Endothelial cell (in vitro differentiated cells): ENCODE measurements around the gene CST1. TPM values are rescaled to one million over a fixed set of nuclear protein-coding genes. Genes with fewer than 3 reads are reported as not detected.
"Not testable (repeated sequence)": the region's sequence is repeated elsewhere in the genome, so short reads cannot be mapped to it uniquely, and the experiment has no call there.

Experiments
- DNase-seq: peaks from one replicate; pipeline ENCODE4 v3.0.0; 2021; ENCODE audit warnings: low spot score
- H3K27ac Mint-ChIP-seq: one replicate; pipeline ENCODE4 v1.8.0; 2021; ENCODE audit warnings: mixed read lengths, inconsistent platforms; ENCODE audit not compliant: unreplicated experiment
- H3K27me3 Mint-ChIP-seq: one replicate; pipeline ENCODE4 v1.8.0; 2021; ENCODE audit warnings: mild to moderate bottlenecking, moderate library complexity, mixed read lengths, inconsistent platforms; ENCODE audit not compliant: unreplicated experiment
- H3K36me3 Mint-ChIP-seq: one replicate; pipeline ENCODE4 v1.8.0; 2021; ENCODE audit warnings: mild to moderate bottlenecking, low read depth, mixed read lengths, inconsistent platforms; ENCODE audit not compliant: unreplicated experiment
- H3K4me1 Mint-ChIP-seq: one replicate; pipeline ENCODE4 v1.8.0; 2021; ENCODE audit warnings: mild to moderate bottlenecking, mixed read lengths, inconsistent platforms; ENCODE audit not compliant: unreplicated experiment
- H3K4me3 Mint-ChIP-seq: one replicate; pipeline ENCODE4 v1.8.0; 2021; ENCODE audit warnings: mild to moderate bottlenecking, mixed read lengths, inconsistent platforms; ENCODE audit not compliant: unreplicated experiment
- H3K9me3 Mint-ChIP-seq: one replicate; pipeline ENCODE4 v1.8.0; 2021; ENCODE audit warnings: mixed read lengths, inconsistent platforms; ENCODE audit not compliant: unreplicated experiment
- total RNA-seq: library from RNA; stranded (reverse); fragmentation: NEBNext Ultra II Directional; extraction: Animal tissue kit (Norgen Biotek cat#: 25700); gene quantifications from one replicate; pipeline ENCODE4 v1.2.1, GENCODE V29; 2021; ENCODE audit not compliant: unreplicated experiment
- TF ChIP-seq, protein P1 (sequence below): fragments of 200-600 bp; sonication (generic); IDR thresholded peaks from one replicate; pipeline ENCODE4 v1.5.0; 2021; ENCODE audit warnings: antibody characterized with exemption; ENCODE audit not compliant: unreplicated experiment

The CST1 gene
- total RNA-seq, 1 donor from 2014 or later, result 130 TPM

DNA sequence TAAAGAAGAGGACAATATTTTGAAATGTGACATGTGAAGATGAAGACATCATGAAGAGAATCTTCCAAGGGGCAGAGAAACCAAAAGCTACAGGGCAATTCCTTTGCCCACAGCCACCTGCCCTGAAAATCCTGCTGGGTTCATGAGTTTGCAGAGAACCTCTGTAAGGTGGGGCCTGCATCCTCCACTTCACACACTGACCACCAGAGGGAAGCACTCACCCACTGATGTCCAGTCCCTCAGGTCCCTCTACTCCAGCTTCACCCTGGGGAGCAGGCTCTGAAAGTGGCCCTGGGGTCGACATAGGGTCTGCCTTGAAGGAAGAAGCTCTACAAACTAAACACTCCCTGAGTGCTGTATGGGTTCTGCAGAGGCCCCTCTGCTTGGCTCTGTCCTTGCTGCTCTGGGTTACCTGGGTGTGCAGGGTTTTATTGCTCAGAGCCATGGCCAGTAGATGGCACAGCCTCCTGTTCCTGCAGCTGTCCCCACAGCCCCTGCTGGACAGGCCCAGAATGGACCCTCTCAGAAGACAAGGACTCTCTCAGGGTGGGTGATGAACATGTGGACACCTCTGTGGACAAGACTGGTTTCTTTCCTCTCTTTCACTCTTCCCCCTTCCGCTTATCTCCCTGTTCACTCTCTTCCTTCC is 27.0 kb downstream of the CST1 start:
- H3K27me3 Mint-ChIP-seq, H3K36me3 Mint-ChIP-seq, H3K27ac Mint-ChIP-seq, H3K4me1 Mint-ChIP-seq, H3K4me3 Mint-ChIP-seq, H3K9me3 Mint-ChIP-seq: not testable (repeated sequence)
- TF ChIP-seq, protein P1, sequence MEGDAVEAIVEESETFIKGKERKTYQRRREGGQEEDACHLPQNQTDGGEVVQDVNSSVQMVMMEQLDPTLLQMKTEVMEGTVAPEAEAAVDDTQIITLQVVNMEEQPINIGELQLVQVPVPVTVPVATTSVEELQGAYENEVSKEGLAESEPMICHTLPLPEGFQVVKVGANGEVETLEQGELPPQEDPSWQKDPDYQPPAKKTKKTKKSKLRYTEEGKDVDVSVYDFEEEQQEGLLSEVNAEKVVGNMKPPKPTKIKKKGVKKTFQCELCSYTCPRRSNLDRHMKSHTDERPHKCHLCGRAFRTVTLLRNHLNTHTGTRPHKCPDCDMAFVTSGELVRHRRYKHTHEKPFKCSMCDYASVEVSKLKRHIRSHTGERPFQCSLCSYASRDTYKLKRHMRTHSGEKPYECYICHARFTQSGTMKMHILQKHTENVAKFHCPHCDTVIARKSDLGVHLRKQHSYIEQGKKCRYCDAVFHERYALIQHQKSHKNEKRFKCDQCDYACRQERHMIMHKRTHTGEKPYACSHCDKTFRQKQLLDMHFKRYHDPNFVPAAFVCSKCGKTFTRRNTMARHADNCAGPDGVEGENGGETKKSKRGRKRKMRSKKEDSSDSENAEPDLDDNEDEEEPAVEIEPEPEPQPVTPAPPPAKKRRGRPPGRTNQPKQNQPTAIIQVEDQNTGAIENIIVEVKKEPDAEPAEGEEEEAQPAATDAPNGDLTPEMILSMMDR, result peak; percentile 86
- DNase-seq, result peak; percentile 62

GRCh38 chr20:23722851-23723250 is 27.9 kb downstream of the CST1 start:
- not testable (repeated sequence) for H3K4me3 Mint-ChIP-seq, H3K27me3 Mint-ChIP-seq, H3K9me3 Mint-ChIP-seq, DNase-seq, H3K36me3 Mint-ChIP-seq, H3K27ac Mint-ChIP-seq, H3K4me1 Mint-ChIP-seq

DNA sequence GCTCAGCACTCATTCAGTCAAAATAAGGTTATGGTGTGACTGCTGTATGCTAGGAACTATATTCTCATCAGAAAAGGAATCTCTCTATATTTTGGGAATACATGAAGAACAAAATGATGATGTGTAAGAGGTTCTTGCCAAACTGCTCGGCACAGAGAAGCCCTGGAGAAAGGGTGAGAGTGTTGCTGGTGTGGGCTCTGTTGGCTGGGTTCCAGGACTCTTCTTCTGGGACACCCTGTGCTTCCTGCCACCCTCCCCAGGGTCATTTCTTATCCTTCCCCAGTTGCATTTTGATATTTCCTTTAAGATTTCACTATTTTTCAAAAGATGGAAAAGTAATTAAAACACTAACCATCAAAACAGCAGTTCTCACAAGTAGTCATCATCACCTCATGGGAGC is 28.8 kb downstream of the CST1 start:
- Mint-ChIP-seq H3K4me1 (peaks cover 9% of the 10 kb centered on the region), H3K9me3 (no peaks in the 10 kb centered on the region), H3K27me3 (no peaks in the 10 kb centered on the region)

DNA sequence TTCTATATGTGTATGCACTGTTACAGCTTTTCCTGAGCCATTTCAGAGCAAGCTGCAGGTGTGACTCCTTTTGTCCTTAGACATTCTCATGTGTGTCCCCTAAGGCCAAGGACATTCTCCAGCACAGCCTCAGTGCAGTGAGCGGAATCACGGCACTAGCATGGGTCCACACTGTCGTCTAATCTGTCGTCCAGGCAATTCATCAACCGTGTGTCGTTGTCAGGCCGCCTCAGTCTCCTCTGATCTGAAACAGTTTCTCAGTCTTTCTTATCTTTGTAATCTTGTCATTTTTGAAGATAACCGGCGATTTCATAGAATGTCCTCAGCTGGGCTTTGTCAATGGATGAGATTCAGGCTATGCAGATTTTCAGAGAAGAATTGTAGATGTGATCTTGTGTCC is 31.4 kb downstream of the CST1 start:
- H3K9me3 Mint-ChIP-seq, H3K36me3 Mint-ChIP-seq, DNase-seq, H3K4me3 Mint-ChIP-seq, H3K4me1 Mint-ChIP-seq, H3K27me3 Mint-ChIP-seq, H3K27ac Mint-ChIP-seq: not testable (repeated sequence)

More for the DNA sequence above, 28.8 kb downstream of the CST1 start:
- no peak for DNase-seq
- TF ChIP-seq, protein P1, result no peak
- no peaks in the 10 kb centered on the region for H3K36me3 Mint-ChIP-seq
- no peak overlapping the region for H3K27ac Mint-ChIP-seq
- no peak overlapping the region for H3K4me3 Mint-ChIP-seq

GRCh38 chr20:23711778-23712177 is 39.0 kb downstream of the CST1 start:
- not testable (repeated sequence) for H3K4me1 Mint-ChIP-seq

DNA sequence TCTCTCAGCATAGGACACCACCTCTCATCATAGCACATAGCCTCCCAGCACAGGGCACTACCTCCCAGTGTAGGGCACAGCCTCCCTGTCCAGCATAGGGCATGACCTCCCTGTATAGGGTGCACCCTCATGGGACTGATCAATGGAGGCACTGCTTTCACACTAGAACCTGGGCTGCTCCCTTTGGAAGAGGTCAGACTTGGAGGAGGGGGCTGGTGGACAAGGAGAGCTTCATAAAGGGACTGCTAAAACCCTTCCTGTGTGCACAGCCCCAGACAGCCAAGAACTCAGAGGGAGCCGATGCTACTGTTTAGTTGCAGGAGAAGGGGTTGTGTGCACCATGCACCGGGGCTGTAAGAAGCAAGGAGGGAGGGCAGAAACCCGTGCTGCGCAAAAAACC is 40.0 kb downstream of the CST1 start:
- TF ChIP-seq, protein P1, result no peak
- Mint-ChIP-seq H3K27me3 (no peaks in the 10 kb centered on the region), H3K4me3 (no peak overlapping the region), H3K27ac (no peak overlapping the region), H3K4me1 (no peaks in the 10 kb centered on the region), H3K36me3 (no peaks in the 10 kb centered on the region), H3K9me3 (no peaks in the 10 kb centered on the region)
- no peak for DNase-seq

More at GRCh38 chr20:23711778-23712177, 39.0 kb downstream of the CST1 start:
- H3K4me3 Mint-ChIP-seq, H3K9me3 Mint-ChIP-seq, DNase-seq, H3K36me3 Mint-ChIP-seq, H3K27me3 Mint-ChIP-seq, H3K27ac Mint-ChIP-seq: not testable (repeated sequence)
